GM12878 (cell line): Measurements from ENCODE around the gene MEX3D. TPM values are rescaled to one million over a fixed set of nuclear protein-coding genes. Genes with fewer than 3 reads are reported as not detected.

Experiments used
- ATAC-seq: fragments of 200-7000 bp; cut with Tn5 transposase; 3 replicates; pipeline ENCODE4 v1.9.1; 2020; ENCODE audit warnings: mild to moderate bottlenecking, moderate library complexity
- BruUV-seq: library from RNA; stranded (reverse); fragments of 400-500 nt; replicated peaks from 2 replicates; lab custom pipeline; 2021; lab: Mats Ljungman, UMichigan
- CTCF ChIA-PET: fragments of 300-600 bp; sonication (Branson Sonifier 250); formaldehyde crosslinking; extraction: SDS; loops from one replicate; lab custom pipeline; 2021; ENCODE audit warnings: inconsistent platforms; lab: Yijun Ruan, JAX
- POLR2A ChIA-PET: fragments of 350-600 bp; formaldehyde crosslinking; extraction: SDS; loops from one replicate; lab custom pipeline; 2021; ENCODE audit warnings: inconsistent platforms; lab: Charles Lee
- RAD21 ChIA-PET: fragments of 300-600 bp; sonication (Branson Sonifier 250); formaldehyde crosslinking; loops from one replicate; lab custom pipeline; 2023; ENCODE audit warnings: antibody characterized with exemption; ENCODE audit not compliant: unreplicated experiment; lab: Charles Lee
- SMC1A ChIA-PET: fragments of 300-600 bp; sonication (Branson Sonifier 250); formaldehyde crosslinking; loops from one replicate; lab custom pipeline; 2023; ENCODE audit not compliant: unreplicated experiment, uncharacterized antibody; lab: Charles Lee
- DNase-seq: peaks from one replicate; pipeline ENCODE4 v3.0.0-alpha.2; 2011; ENCODE audit warnings: low read depth, low spot score
- FAIRE-seq: peaks from 3 replicates; lab custom pipeline; 2011; peaks lifted over from hg19 to GRCh38; lab: Jason Lieb, UNC
- H2AFZ ChIP-seq: 2 replicates; pipeline ENCODE4 v1.6.0; 2011; ENCODE audit warnings: low read depth, low read length, control low read depth; ENCODE audit not compliant: control insufficient read depth
- H3K27ac ChIP-seq: 2 replicates; pipeline ENCODE4 v1.5.1; 2011; ENCODE audit warnings: control low read depth; ENCODE audit not compliant: control insufficient read depth, insufficient read depth
- H3K27me3 ChIP-seq, 2 experiments: replicated peaks in 1 of 2; 2 replicates each; pipeline versions ENCODE4 v1.6.0 to v1.6.1; 2011; ENCODE audit warnings: low read length in 1 of 2; ENCODE audit not compliant: control insufficient read depth in 2 of 2, insufficient read depth in 2 of 2
- H3K36me3 ChIP-seq, 2 experiments: 2 replicates each; pipeline ENCODE4 v1.5.1; 2011; ENCODE audit warnings: low read length in 1 of 2; ENCODE audit not compliant: control insufficient read depth in 2 of 2, insufficient read depth in 2 of 2
- H3K4me1 ChIP-seq: 2 replicates; pipeline ENCODE4 v1.6.1; 2011; ENCODE audit warnings: mild to moderate bottlenecking, low read length, moderate library complexity, mixed read lengths; ENCODE audit not compliant: control insufficient read depth, insufficient read depth
- H3K4me2 ChIP-seq: 2 replicates; pipeline ENCODE4 v1.6.0; 2011; ENCODE audit warnings: control low read depth; ENCODE audit not compliant: control insufficient read depth, insufficient read depth
- H3K4me3 ChIP-seq: fragments of 200-600 bp; sonication (generic); 2 replicates; pipeline ENCODE4 v1.5.1; 2016
- H3K79me2 ChIP-seq: 2 replicates; pipeline ENCODE4 v1.6.0; 2011; ENCODE audit warnings: low read length; ENCODE audit not compliant: control insufficient read depth, insufficient read depth
- H3K9ac ChIP-seq: 2 replicates; pipeline ENCODE4 v1.8.0; 2011; ENCODE audit warnings: low read length, control low read depth, mixed read lengths; ENCODE audit not compliant: control insufficient read depth, insufficient read depth
- H3K9me3 ChIP-seq: replicated peaks from 3 replicates; pipeline ENCODE4 v1.5.1; 2011; ENCODE audit warnings: mild to moderate bottlenecking, low read length; ENCODE audit not compliant: control insufficient read depth, insufficient read depth
- H4K20me1 ChIP-seq: 2 replicates; pipeline ENCODE4 v1.6.0; 2011; ENCODE audit not compliant: control insufficient read depth, insufficient read depth
- ELK1 ChIP-seq: IDR thresholded peaks from 2 replicates; pipeline ENCODE4 v1.6.1; 2012; ENCODE audit warnings: low read depth, low read length, improper control_type of control experiment
- EP300 ChIP-seq, 2 experiments: fragments of 150-350 bp in 1 of 2; IDR thresholded peaks; 2 replicates each; pipeline ENCODE4 v1.6.1; 2011 to 2012; ENCODE audit warnings: low read depth in 2 of 2, low read length in 2 of 2, borderline replicate concordance in 1 of 2, improper control_type of control experiment in 1 of 2, inconsistent platforms in 1 of 2; ENCODE audit not compliant: control insufficient read depth in 1 of 2
- ESRRA ChIP-seq: IDR thresholded peaks from 2 replicates; pipeline ENCODE4 v1.6.1; 2012; ENCODE audit warnings: mild to moderate bottlenecking, low read length, improper control_type of control experiment
- IKZF1 ChIP-seq: fragments of 450-650 bp; conservative IDR thresholded peaks from 2 replicates; pipeline ENCODE4 v1.6.1; 2017; ENCODE audit warnings: antibody characterized with exemption, mild to moderate bottlenecking
- KAT2A ChIP-seq: conservative IDR thresholded peaks from 2 replicates; pipeline ENCODE4 v1.6.1; 2011; ENCODE audit warnings: low read depth, low read length; ENCODE audit not compliant: control insufficient read depth
- KLF5 ChIP-seq: fragments of 450-650 bp; IDR thresholded peaks from 2 replicates; pipeline ENCODE4 v1.6.1; 2014; ENCODE audit warnings: mild to moderate bottlenecking; ENCODE audit not compliant: partially characterized antibody
- MYB ChIP-seq: fragments of 150-350 bp; IDR thresholded peaks from 2 replicates; pipeline ENCODE4 v1.6.1; 2014; ENCODE audit warnings: mild to moderate bottlenecking, low read depth, low read length, borderline replicate concordance
- NBN ChIP-seq: fragments of 450-650 bp; IDR thresholded peaks from 2 replicates; pipeline ENCODE4 v1.6.1; 2016
- NR2C2 ChIP-seq: IDR thresholded peaks from 2 replicates; pipeline ENCODE4 v1.6.1; 2011; ENCODE audit warnings: borderline replicate concordance, low read depth; ENCODE audit not compliant: control insufficient read depth, insufficient read length
- POLR2A ChIP-seq: IDR thresholded peaks from 2 replicates; pipeline ENCODE4 v1.6.1; 2011; ENCODE audit warnings: low read depth, mild to moderate bottlenecking, low read length
- POLR2AphosphoS5 ChIP-seq: IDR thresholded peaks from 2 replicates; pipeline ENCODE4 v1.6.1; 2011; ENCODE audit warnings: mild to moderate bottlenecking, low read length, inconsistent platforms
- RUNX3 ChIP-seq: IDR thresholded peaks from 2 replicates; pipeline ENCODE4 v1.6.1; 2012; ENCODE audit warnings: low read length, inconsistent platforms
- SMAD1 ChIP-seq: fragments of 450-650 bp; IDR thresholded peaks from 2 replicates; pipeline ENCODE4 v1.6.1; 2018; ENCODE audit warnings: mild to moderate bottlenecking, low read depth; ENCODE audit not compliant: partially characterized antibody
- SMC3 ChIP-seq: IDR thresholded peaks from 2 replicates; pipeline ENCODE4 v1.6.1; 2011; ENCODE audit warnings: low read length, improper control_type of control experiment, borderline replicate concordance
- SRF ChIP-seq, 2 experiments: IDR thresholded peaks; 2 replicates each; pipeline ENCODE4 v1.6.1; 2011; ENCODE audit warnings: low read depth in 2 of 2, low read length in 2 of 2, mild to moderate bottlenecking in 1 of 2, moderate library complexity in 1 of 2
- ZNF622 ChIP-seq: fragments of 450-650 bp; IDR thresholded peaks from 2 replicates; pipeline ENCODE4 v1.6.1; 2017; ENCODE audit warnings: mild to moderate bottlenecking, inconsistent platforms
- WGBS: methylation state at CpG from one replicate; pipeline ENCODE4 v1.1.6; 2016; ENCODE audit warnings: low lambda C conversion rate; ENCODE audit not compliant: insufficient replicate concordance, insufficient coverage; ENCODE audit errors: missing lambda C conversion rate; 5-methylcytosine and 5-hydroxymethylcytosine counted together
- in situ Hi-C: fragments of 300-500 bp; cut with MboI; formaldehyde crosslinking; loops from 9 replicates; pipeline ENCODE4 v1.14.3; 2018; ENCODE audit warnings: mixed read lengths
- intact Hi-C: fragments of 100-400 bp; cut with micrococcal nuclease; formaldehyde crosslinking; loops from one replicate; pipeline ENCODE4 v1.14.2; 2022; ENCODE audit not compliant: unreplicated experiment
- polyA plus RNA-seq, 11 experiments: library from polyadenylated mRNA; depleted of rRNA in 4 of 11; unstranded in 6 of 11; stranded (reverse) in 5 of 11; fragments of >200 nt; fragmentation: Nextera tagmentation in 4 of 11; fragmentation: Illumina TruSeq in 1 of 11; extraction: Ambion mirVana in 4 of 11; extraction: Trizol in 1 of 11; gene quantifications; 1 replicate in 1 of 11; 2 replicates in 10 of 11; pipeline versions ENCODE4 v1.2.1 to v1.2.3, GENCODE V29; 2011 to 2016; ENCODE audit warnings: inconsistent platforms in 2 of 11, missing spikeins in 2 of 11, low read depth in 1 of 11
- total RNA-seq, 4 experiments: library from RNA; depleted of rRNA in 3 of 4; stranded (reverse); fragments of >200 nt in 3 of 4; fragmentation: Illumina TruSeq in 1 of 4; extraction: Trizol in 1 of 4; gene quantifications; 2 replicates each; pipeline versions ENCODE4 v1.2.1 to v1.2.3, GENCODE V29; 2013 to 2021
- TF ChIP-seq, protein P1 (sequence below): fragments of 450-650 bp; IDR thresholded peaks from 2 replicates; pipeline ENCODE4 v1.6.1; 2017; ENCODE audit warnings: mild to moderate bottlenecking, low read depth, inconsistent platforms; ENCODE audit not compliant: poor library complexity, severe bottlenecking
- TF ChIP-seq, protein P2 (sequence below): fragments of 450-650 bp; IDR thresholded peaks from 2 replicates; pipeline ENCODE4 v1.6.1; 2018; ENCODE audit warnings: borderline replicate concordance, mild to moderate bottlenecking; ENCODE audit not compliant: partially characterized antibody

Gene MEX3D
- total and polyA plus RNA-seq, 10 of the 15 experiments (the other 5 are each of a cell fraction or from before 2014, with no cell fraction given): 0.18 to 6.8 (median 0.81) TPM

DNA sequence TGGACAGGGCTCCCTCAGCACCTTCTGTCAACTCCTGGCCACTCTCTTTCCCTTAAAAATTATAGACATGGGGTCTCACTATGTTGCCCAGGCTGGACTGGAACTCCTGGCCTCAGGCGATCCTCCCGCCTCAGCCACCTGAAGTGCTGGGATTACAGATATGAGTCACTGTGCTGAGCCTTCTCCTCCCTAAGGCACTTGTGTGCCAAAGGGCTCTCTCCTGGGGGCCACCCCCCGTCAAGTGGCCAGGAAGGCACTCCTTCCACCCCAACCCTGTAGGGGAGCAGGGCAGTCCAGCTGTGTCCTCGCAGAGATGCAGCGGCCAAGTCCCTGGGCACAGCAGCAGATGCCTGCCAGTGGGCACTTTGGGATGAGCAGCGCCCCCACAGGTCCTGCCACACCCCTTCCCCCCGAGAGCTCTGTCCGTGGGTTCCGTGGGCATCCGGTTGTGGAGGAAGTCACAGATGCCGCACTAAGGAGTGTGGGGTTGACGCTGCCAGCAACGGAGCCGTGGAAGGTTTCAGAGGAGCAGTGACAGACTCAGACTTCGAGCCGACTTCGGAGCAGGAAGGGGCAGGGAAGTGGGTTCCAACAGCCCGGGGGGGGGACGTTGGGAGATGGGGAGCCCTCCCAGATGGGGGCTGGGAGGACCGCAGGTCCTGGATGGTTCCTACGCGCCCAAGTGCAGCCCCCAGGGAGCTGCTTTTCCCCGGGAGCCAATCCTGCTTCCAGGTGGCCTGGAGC, 40.4 kb upstream of the MEX3D start:
- Histone ChIP-seq H4K20me1 (no peaks in the 10 kb centered on the region), H3K36me3 (peaks cover 9 to 21% of the 10 kb centered on the region in 2 experiments), H3K79me2 (peaks cover 17% of the 10 kb centered on the region), H3K27me3 (no peaks in the 10 kb centered on the region), H3K4me1 (peaks cover 9% of the 10 kb centered on the region), H3K4me3 (no peak overlapping the region), H3K9me3 (no peaks in the 10 kb centered on the region), H3K9ac (no peak overlapping the region), H3K27ac (no peak overlapping the region), H2AFZ (no peak overlapping the region), H3K4me2 (no peak overlapping the region)
- FAIRE-seq (no peak), ATAC-seq (no peak), DNase-seq (no peak)
- ChIA-PET SMC1A (no interaction called here), CTCF (interaction anchor here (0.7 kb wide), 1 partner anchor 19 kb away, joined by 4 read pairs; no protein-coding TSS in a partner anchor), RAD21 (interaction anchor here (1.2 kb wide), 1 partner anchor 162 kb away, joined by 3 read pairs; no protein-coding TSS in a partner anchor), POLR2A (no interaction called here)
- BruUV-seq: no TSS peak
- in situ Hi-C loops (loop anchor here (5.0 kb wide), 1 partner anchor 39 kb away; no protein-coding TSS in a partner anchor), intact Hi-C loops (loop anchor here (5.0 kb wide), 2 partner anchors 39 to 64 kb away; no protein-coding TSS in a partner anchor)
- 35% methylated on average over 22 of the region's 23 CpGs for WGBS
- TF ChIP-seq, protein P1, sequence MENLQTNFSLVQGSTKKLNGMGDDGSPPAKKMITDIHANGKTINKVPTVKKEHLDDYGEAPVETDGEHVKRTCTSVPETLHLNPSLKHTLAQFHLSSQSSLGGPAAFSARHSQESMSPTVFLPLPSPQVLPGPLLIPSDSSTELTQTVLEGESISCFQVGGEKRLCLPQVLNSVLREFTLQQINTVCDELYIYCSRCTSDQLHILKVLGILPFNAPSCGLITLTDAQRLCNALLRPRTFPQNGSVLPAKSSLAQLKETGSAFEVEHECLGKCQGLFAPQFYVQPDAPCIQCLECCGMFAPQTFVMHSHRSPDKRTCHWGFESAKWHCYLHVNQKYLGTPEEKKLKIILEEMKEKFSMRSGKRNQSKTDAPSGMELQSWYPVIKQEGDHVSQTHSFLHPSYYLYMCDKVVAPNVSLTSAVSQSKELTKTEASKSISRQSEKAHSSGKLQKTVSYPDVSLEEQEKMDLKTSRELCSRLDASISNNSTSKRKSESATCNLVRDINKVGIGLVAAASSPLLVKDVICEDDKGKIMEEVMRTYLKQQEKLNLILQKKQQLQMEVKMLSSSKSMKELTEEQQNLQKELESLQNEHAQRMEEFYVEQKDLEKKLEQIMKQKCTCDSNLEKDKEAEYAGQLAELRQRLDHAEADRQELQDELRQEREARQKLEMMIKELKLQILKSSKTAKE: no peak
- TF ChIP-seq NBN: no peak
- no peak for TF ChIP-seq ZNF622
- TF ChIP-seq IKZF1: no peak
- peak; percentile 32; the same call in 1 of the 2 replicates for TF ChIP-seq POLR2AphosphoS5
- no peak for TF ChIP-seq SRF (IDR thresholded peaks at IDR 0.05; ENCODE audit: low read depth in 2 of 2, low read length in 2 of 2)
- no peak for TF ChIP-seq SMAD1
- TF ChIP-seq ELK1: no peak
- TF ChIP-seq KLF5: no peak
- no peak for TF ChIP-seq ESRRA
- no peak for TF ChIP-seq NR2C2
- TF ChIP-seq RUNX3: peak; percentile 12; the same call in 1 of the 2 replicates
- TF ChIP-seq, protein P2, sequence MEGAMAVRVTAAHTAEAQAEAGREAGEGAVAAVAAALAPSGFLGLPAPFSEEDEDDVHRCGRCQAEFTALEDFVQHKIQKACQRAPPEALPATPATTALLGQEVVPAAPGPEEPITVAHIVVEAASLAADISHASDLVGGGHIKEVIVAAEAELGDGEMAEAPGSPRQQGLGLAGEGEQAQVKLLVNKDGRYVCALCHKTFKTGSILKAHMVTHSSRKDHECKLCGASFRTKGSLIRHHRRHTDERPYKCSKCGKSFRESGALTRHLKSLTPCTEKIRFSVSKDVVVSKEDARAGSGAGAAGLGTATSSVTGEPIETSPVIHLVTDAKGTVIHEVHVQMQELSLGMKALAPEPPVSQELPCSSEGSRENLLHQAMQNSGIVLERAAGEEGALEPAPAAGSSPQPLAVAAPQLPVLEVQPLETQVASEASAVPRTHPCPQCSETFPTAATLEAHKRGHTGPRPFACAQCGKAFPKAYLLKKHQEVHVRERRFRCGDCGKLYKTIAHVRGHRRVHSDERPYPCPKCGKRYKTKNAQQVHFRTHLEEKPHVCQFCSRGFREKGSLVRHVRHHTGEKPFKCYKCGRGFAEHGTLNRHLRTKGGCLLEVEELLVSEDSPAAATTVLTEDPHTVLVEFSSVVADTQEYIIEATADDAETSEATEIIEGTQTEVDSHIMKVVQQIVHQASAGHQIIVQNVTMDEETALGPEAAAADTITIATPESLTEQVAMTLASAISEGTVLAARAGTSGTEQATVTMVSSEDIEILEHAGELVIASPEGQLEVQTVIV: no peak
- no peak for TF ChIP-seq EP300 (IDR thresholded peaks at IDR 0.05; ENCODE audit: borderline replicate concordance in 1 of 2, control insufficient read depth in 1 of 2, low read depth in 2 of 2, low read length in 2 of 2)
- TF ChIP-seq SMC3: no peak
- TF ChIP-seq KAT2A: no peak
- peak; percentile 69; the same call in 1 of the 2 replicates for TF ChIP-seq POLR2A
- TF ChIP-seq MYB: no peak
